A549 (cell line): ENCODE measurements around the gene CRADD. TPM values are rescaled to one million over a fixed set of nuclear protein-coding genes. Genes with fewer than 3 reads are reported as not detected.

Experiments
- ATAC-seq, 2 experiments: fragments of 200-7000 bp in 1 of 2; fragments of >200 bp in 1 of 2; cut with Nextera tagmentation in 1 of 2; cut with Tn5 transposase in 1 of 2; 3 replicates each; pipeline versions ENCODE4 v1.8.0 to v1.9.1; 2018 to 2020; ENCODE audit warnings: mild to moderate bottlenecking in 1 of 2, moderate library complexity in 1 of 2
- CTCF ChIA-PET: fragments of 300-600 bp; sonication (Branson Sonifier 250); formaldehyde crosslinking; extraction: SDS; loops from one replicate; lab custom pipeline; 2021; ENCODE audit warnings: antibody characterized with exemption, inconsistent platforms; lab: Yijun Ruan, JAX
- POLR2A ChIA-PET: fragments of 350-600 bp; formaldehyde crosslinking; extraction: SDS; loops from one replicate; lab custom pipeline; 2021; ENCODE audit warnings: antibody characterized with exemption, inconsistent platforms; lab: Yijun Ruan, JAX
- DNase-seq, 2 experiments: peaks; one replicate each; pipeline versions ENCODE4 v3.0.0 to v3.0.0-alpha.2; 2011 to 2016; ENCODE audit warnings: low read depth in 1 of 2, low spot score in 1 of 2
- FAIRE-seq: peaks from 2 replicates; lab custom pipeline; 2011; peaks lifted over from hg19 to GRCh38; lab: Jason Lieb, UNC
- H3K27ac ChIP-seq, 2 experiments: fragments of >200 bp; sonication (Bioruptor Twin); formaldehyde crosslinking; 3 replicates each; pipeline ENCODE4 v1.5.1; 2016 to 2017
- H3K4me1 ChIP-seq: fragments of >200 bp; sonication (Bioruptor Twin); formaldehyde crosslinking; 3 replicates; pipeline ENCODE4 v1.6.1; 2016
- H3K4me2 ChIP-seq: fragments of >200 bp; sonication (Bioruptor Twin); formaldehyde crosslinking; 3 replicates; pipeline ENCODE4 v1.6.1; 2016
- H3K4me3 ChIP-seq: fragments of >200 bp; sonication (Bioruptor Twin); formaldehyde crosslinking; 3 replicates; pipeline ENCODE4 v1.5.1; 2016
- H3K9me3 ChIP-seq: fragments of >200 bp; sonication (Bioruptor Twin); formaldehyde crosslinking; 3 replicates; pipeline ENCODE4 v1.6.1; 2016
- BHLHE40 ChIP-seq: IDR thresholded peaks from 2 replicates; pipeline ENCODE4 v1.6.1; 2012; ENCODE audit warnings: low read depth, low read length, inconsistent platforms
- CBX8 ChIP-seq: fragments of 200-600 bp; sonication (generic); IDR thresholded peaks from 2 replicates; pipeline ENCODE4 v1.6.1; 2016
- CHD2 ChIP-seq: fragments of 150-350 bp; IDR thresholded peaks from 2 replicates; pipeline ENCODE4 v1.6.1; 2014; ENCODE audit warnings: low read length; ENCODE audit not compliant: partially characterized antibody
- ESRRA ChIP-seq: fragments of 150-350 bp; IDR thresholded peaks from 2 replicates; pipeline ENCODE4 v1.6.1; 2014; ENCODE audit warnings: mild to moderate bottlenecking, low read length, borderline replicate concordance
- FOSB ChIP-seq: fragments of 250-450 bp; sonication (Bioruptor Pico); IDR thresholded peaks from 2 replicates; pipeline ENCODE4 v1.5.0; 2020; ENCODE audit warnings: mild to moderate bottlenecking, moderate library complexity
- FOXS1 ChIP-seq: fragments of 250-450 bp; sonication (Bioruptor Pico); IDR thresholded peaks from 2 replicates; pipeline ENCODE4 v1.5.0; 2020; ENCODE audit warnings: mild to moderate bottlenecking, moderate library complexity
- GATA3 ChIP-seq: IDR thresholded peaks from 2 replicates; pipeline ENCODE4 v1.6.1; 2012; ENCODE audit warnings: borderline replicate concordance
- HEYL ChIP-seq: fragments of 250-450 bp; sonication (Bioruptor Pico); IDR thresholded peaks from 2 replicates; pipeline ENCODE4 v1.8.0; 2021; ENCODE audit warnings: mild to moderate bottlenecking, moderate library complexity
- HOXB13 ChIP-seq: fragments of 250-450 bp; sonication (Bioruptor Pico); IDR thresholded peaks from 2 replicates; pipeline ENCODE4 v1.5.0; 2020; ENCODE audit warnings: low read depth, mild to moderate bottlenecking, moderate library complexity
- JUNB ChIP-seq: fragments of >200 bp; sonication (Bioruptor Twin); formaldehyde crosslinking; IDR thresholded peaks from 2 replicates; pipeline ENCODE4 v1.6.1; 2016
- KDM1A ChIP-seq: fragments of 200-600 bp; sonication (generic); IDR thresholded peaks from 2 replicates; pipeline ENCODE4 v1.6.1; 2016; ENCODE audit warnings: low read depth, mild to moderate bottlenecking
- KDM5A ChIP-seq: fragments of 200-600 bp; sonication (generic); IDR thresholded peaks from 2 replicates; pipeline ENCODE4 v1.6.1; 2016; ENCODE audit warnings: antibody characterized with exemption, mild to moderate bottlenecking
- MAFK ChIP-seq: fragments of 450-650 bp; IDR thresholded peaks from 2 replicates; pipeline ENCODE4 v1.6.1; 2014; ENCODE audit not compliant: partially characterized antibody
- MAZ ChIP-seq: fragments of 150-350 bp; IDR thresholded peaks from 2 replicates; pipeline ENCODE4 v1.6.1; 2014; ENCODE audit warnings: antibody characterized with exemption, low read depth, low read length, borderline replicate concordance
- NFE2L2 ChIP-seq: fragments of 150-350 bp; conservative IDR thresholded peaks from 2 replicates; pipeline ENCODE4 v1.6.1; 2014; ENCODE audit warnings: low read length
- NPAS2 ChIP-seq: fragments of 250-450 bp; sonication (Bioruptor Pico); IDR thresholded peaks from 2 replicates; pipeline ENCODE4 v1.8.0; 2022; ENCODE audit warnings: mild to moderate bottlenecking, moderate library complexity, borderline replicate concordance
- POLR2A ChIP-seq: IDR thresholded peaks from 2 replicates; pipeline ENCODE4 v1.6.1; 2012; ENCODE audit warnings: mild to moderate bottlenecking, low read length
- POLR2AphosphoS2 ChIP-seq: conservative IDR thresholded peaks from 2 replicates; pipeline ENCODE4 v1.6.1; 2012; ENCODE audit warnings: low read length, improper control_type of control experiment, inconsistent platforms
- RARB ChIP-seq: fragments of 250-450 bp; sonication (Bioruptor Pico); IDR thresholded peaks from 2 replicates; pipeline ENCODE4 v1.8.0; 2021; ENCODE audit warnings: mild to moderate bottlenecking, moderate library complexity
- RCOR1 ChIP-seq: fragments of 150-350 bp; IDR thresholded peaks from 2 replicates; pipeline ENCODE4 v1.6.1; 2014; ENCODE audit warnings: antibody characterized with exemption, low read length, low read depth
- RFX5 ChIP-seq: fragments of 450-650 bp; IDR thresholded peaks from 2 replicates; pipeline ENCODE4 v1.7.1; 2014; ENCODE audit warnings: antibody characterized with exemption, mild to moderate bottlenecking, moderate library complexity
- RNF2 ChIP-seq: fragments of 200-600 bp; sonication (generic); IDR thresholded peaks from 2 replicates; pipeline ENCODE4 v1.6.1; 2016; ENCODE audit warnings: low read depth, mild to moderate bottlenecking, antibody characterized with exemption, moderate library complexity, borderline replicate concordance
- TP53 ChIP-seq: fragments of 250-450 bp; sonication (Bioruptor Pico); IDR thresholded peaks from 2 replicates; pipeline ENCODE4 v1.5.0; 2021; ENCODE audit warnings: mild to moderate bottlenecking, moderate library complexity
- ZC3H11A ChIP-seq: fragments of 450-650 bp; IDR thresholded peaks from 2 replicates; pipeline ENCODE4 v1.6.1; 2014; ENCODE audit warnings: antibody characterized with exemption, mild to moderate bottlenecking
- ZFP36 ChIP-seq: fragments of 450-650 bp; IDR thresholded peaks from 2 replicates; pipeline ENCODE4 v1.6.1; 2014; ENCODE audit warnings: borderline replicate concordance; ENCODE audit not compliant: partially characterized antibody
- ZSCAN20 ChIP-seq: fragments of 250-450 bp; sonication (Bioruptor Pico); IDR thresholded peaks from 2 replicates; pipeline ENCODE4 v1.8.0; 2022; ENCODE audit warnings: mild to moderate bottlenecking, moderate library complexity
- WGBS: methylation state at CpG from one replicate; pipeline ENCODE4 v1.1.6; 2017; ENCODE audit errors: missing lambda C conversion rate; 5-methylcytosine and 5-hydroxymethylcytosine counted together
- polyA plus RNA-seq, 4 experiments: library from polyadenylated mRNA; depleted of rRNA in 3 of 4; stranded (reverse); fragments of >200 nt; fragmentation: RNase III in 1 of 4; extraction: RNeasy Plus Mini Kit Qiagen cat#74134 plus additional on column Dnase treatment in 1 of 4; gene quantifications; 2 replicates in 3 of 4; 3 replicates in 1 of 4; pipeline ENCODE4 v1.2.3, GENCODE V29; 2011 to 2017
- TF ChIP-seq, protein P1 (sequence below): fragments of 250-450 bp; sonication (Bioruptor Pico); IDR thresholded peaks from 2 replicates; pipeline ENCODE4 v1.5.0; 2020; ENCODE audit warnings: low read depth, mild to moderate bottlenecking, moderate library complexity
- TF ChIP-seq, protein P2 (sequence below): fragments of 450-650 bp; IDR thresholded peaks from 2 replicates; pipeline ENCODE4 v1.6.1; 2014; ENCODE audit warnings: antibody characterized with exemption
- TF ChIP-seq, protein P3 (sequence below): IDR thresholded peaks from 2 replicates; pipeline ENCODE4 v1.6.1; 2012
- TF ChIP-seq, protein P4 (sequence below): IDR thresholded peaks from 2 replicates; pipeline ENCODE4 v1.6.1; 2012

The CRADD gene
- polyA plus RNA-seq, 2 of the 4 experiments (the other 2 are of a cell fraction), result 13.2 to 23.0 TPM

DNA sequence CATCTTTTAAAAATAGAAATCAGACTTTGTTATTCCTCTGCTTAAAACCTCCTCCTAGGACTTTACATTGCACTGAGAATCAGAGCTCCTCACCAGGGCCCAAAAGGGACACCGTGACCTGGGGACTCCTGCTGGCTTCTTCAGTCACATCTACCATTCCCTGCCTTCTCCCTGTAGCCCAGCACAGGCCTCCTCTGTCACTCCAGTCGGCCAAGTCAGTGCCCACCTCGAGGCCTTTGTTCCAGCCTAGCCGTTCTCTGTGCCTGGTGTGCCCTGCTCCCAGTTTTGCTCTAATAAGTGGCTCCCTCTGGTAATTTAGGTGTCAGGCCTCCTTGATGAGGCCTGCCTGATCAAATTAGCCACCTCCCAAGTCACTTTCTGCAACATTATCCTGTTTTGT is 27.4 kb downstream of the CRADD start:
- WGBS, result 78% methylated on average over 4 of the region's 4 CpGs
- Histone ChIP-seq H3K27ac (peak overlapping the region in 1 of 2 experiments; percentile 23; a peak in 1 of 6 replicates), H3K9me3 (peaks cover 11% of the 10 kb centered on the region), H3K4me1 (peaks cover 39% of the 10 kb centered on the region), H3K4me3 (no peak overlapping the region), H3K4me2 (no peak overlapping the region)
- no peak for ATAC-seq
- POLR2A ChIA-PET, result no interaction called here
- CTCF ChIA-PET, result interaction anchor here (1.2 kb wide), 1 partner anchor 202 kb away, joined by 3 read pairs; no protein-coding TSS in a partner anchor
- FAIRE-seq, result no peak
- no peak for DNase-seq
- TF ChIP-seq, protein P1, sequence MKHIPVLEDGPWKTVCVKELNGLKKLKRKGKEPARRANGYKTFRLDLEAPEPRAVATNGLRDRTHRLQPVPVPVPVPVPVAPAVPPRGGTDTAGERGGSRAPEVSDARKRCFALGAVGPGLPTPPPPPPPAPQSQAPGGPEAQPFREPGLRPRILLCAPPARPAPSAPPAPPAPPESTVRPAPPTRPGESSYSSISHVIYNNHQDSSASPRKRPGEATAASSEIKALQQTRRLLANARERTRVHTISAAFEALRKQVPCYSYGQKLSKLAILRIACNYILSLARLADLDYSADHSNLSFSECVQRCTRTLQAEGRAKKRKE (CRISPR knock-in tag), result no peak
- TF ChIP-seq, protein P2, sequence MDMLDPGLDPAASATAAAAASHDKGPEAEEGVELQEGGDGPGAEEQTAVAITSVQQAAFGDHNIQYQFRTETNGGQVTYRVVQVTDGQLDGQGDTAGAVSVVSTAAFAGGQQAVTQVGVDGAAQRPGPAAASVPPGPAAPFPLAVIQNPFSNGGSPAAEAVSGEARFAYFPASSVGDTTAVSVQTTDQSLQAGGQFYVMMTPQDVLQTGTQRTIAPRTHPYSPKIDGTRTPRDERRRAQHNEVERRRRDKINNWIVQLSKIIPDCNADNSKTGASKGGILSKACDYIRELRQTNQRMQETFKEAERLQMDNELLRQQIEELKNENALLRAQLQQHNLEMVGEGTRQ, result no peak

DNA sequence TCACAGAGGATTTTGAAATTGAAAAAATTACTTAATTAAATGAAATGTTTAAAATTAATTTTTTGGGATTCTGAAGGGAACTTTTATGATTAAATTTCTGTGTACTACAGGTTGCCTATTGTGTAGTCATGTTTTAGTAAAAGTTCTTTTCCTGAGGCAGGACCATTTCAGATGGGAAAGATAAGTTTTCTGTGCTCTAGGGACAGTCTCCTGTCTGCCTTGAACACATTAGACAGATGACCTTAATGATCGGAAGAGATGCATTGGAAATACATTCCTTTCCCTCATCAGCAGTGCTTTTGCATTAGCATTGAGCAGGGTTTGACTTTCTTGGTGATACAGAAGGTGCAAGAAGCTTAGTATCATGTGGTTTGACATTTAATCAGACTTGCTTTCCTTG is 28.1 kb downstream of the CRADD start:
- DNase-seq (no peak), FAIRE-seq (no peak), ATAC-seq (no peak)
- peaks cover 38% of the 10 kb centered on the region for H3K4me1 ChIP-seq
- CTCF ChIA-PET, result no interaction called here
- peaks cover 17% of the 10 kb centered on the region for H3K9me3 ChIP-seq
- POLR2A ChIA-PET, result no interaction called here
- H3K4me3 ChIP-seq, result no peak overlapping the region
- TF ChIP-seq ZFP36 (no peak), RCOR1 (no peak), FOSB (CRISPR knock-in tag) (no peak), CBX8 (no peak), KDM1A (no peak), RNF2 (no peak), RFX5 (no peak), POLR2AphosphoS2 (no peak), ZC3H11A (no peak), POLR2A (no peak), MAFK (no peak), KDM5A (no peak), HOXB13 (CRISPR knock-in tag) (no peak), BHLHE40 (no peak), GATA3 (no peak)
- TF ChIP-seq, protein P3, sequence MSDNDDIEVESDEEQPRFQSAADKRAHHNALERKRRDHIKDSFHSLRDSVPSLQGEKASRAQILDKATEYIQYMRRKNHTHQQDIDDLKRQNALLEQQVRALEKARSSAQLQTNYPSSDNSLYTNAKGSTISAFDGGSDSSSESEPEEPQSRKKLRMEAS, result no peak
- 93% methylated on average over 1 of the region's 1 CpG for WGBS
- no peak overlapping the region for H3K27ac ChIP-seq
- no peak overlapping the region for H3K4me2 ChIP-seq

DNA sequence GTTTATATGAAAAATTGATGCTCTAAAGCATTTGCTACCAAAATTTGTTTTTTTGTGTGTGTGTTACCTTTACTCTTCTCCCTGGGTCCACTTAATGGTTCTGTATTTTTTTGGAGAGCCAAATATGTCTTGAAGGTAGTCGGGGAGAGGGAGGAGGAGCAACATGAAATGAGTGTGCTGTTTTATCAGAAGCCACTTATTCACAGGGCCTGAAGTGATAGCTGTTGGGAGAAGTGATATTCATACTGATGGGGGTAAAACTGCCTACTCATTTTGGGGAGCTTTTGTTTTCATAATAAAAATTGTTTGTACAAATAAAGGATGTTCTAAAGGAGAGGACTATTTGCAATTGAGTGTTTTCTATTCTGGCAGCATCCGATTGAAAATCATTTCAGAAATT is 29.2 kb downstream of the CRADD start:
- ATAC-seq (no peak), DNase-seq (no peak), FAIRE-seq (no peak)
- Histone ChIP-seq H3K4me1 (peaks cover 31% of the 10 kb centered on the region), H3K4me2 (no peak overlapping the region), H3K4me3 (no peak overlapping the region), H3K9me3 (peaks cover 18% of the 10 kb centered on the region)
- ChIA-PET POLR2A (no interaction called here), CTCF (interaction anchor here (0.6 to 1.1 kb wide), 3 partner anchors 36 to 395 kb away, joined by 3 read pairs; no protein-coding TSS in a partner anchor)
- TF ChIP-seq JUNB (no peak), POLR2A (no peak), ESRRA (no peak), ZSCAN20 (CRISPR knock-in tag) (no peak), POLR2AphosphoS2 (no peak), RARB (CRISPR knock-in tag) (no peak), TP53 (CRISPR knock-in tag) (no peak), RNF2 (no peak), FOXS1 (CRISPR knock-in tag) (no peak), CHD2 (no peak), NFE2L2 (no peak), ZFP36 (no peak), NPAS2 (CRISPR knock-in tag) (no peak), HEYL (CRISPR knock-in tag) (no peak), RFX5 (no peak), MAZ (no peak)
- TF ChIP-seq, protein P4, sequence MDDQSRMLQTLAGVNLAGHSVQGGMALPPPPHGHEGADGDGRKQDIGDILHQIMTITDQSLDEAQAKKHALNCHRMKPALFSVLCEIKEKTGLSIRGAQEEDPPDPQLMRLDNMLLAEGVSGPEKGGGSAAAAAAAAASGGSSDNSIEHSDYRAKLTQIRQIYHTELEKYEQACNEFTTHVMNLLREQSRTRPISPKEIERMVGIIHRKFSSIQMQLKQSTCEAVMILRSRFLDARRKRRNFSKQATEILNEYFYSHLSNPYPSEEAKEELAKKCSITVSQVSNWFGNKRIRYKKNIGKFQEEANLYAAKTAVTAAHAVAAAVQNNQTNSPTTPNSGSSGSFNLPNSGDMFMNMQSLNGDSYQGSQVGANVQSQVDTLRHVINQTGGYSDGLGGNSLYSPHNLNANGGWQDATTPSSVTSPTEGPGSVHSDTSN, result no peak
- TF ChIP-seq, protein P1 (CRISPR knock-in tag), result no peak
- TF ChIP-seq, all 56 proteins: peak for 0
- 64% methylated on average over 2 of the region's 2 CpGs for WGBS
- no peak overlapping the region for H3K27ac ChIP-seq
